NCI-H1105 (cell line): ENCODE data around the gene LEPR.
A peak's percentile ranks its signal among the peaks of the same experiment; 100 is the strongest.
"Not testable (repeated sequence)": the region's sequence is repeated elsewhere in the genome, so short reads cannot be mapped to it uniquely, and the experiment has no call there.

Source experiments
- DNase-seq: peaks from one replicate; lab custom pipeline; 2025; lab: John Stamatoyannopoulos, UW

The LEPR gene

GRCh38 chr1:65420590-65421350, at the start of gene LEPR, which contains the start of gene LEPROT:
Gene LEPR (plus strand): TSS chr1:65420668. CDS start chr1:65565566, 144,898 bp downstream.
Gene LEPROT (plus strand): TSS chr1:65420668. CDS start chr1:65420725, 57 bp downstream.
- DNase-seq: peak; percentile 62

GRCh38 chr1:65371544-65371943, 48.9 kb upstream of the LEPR start:
- peak; percentile 34 for DNase-seq

GRCh38 chr1:65372557-65372956, 47.9 kb upstream of the LEPR start:
- no peak for DNase-seq

- DNase-seq: no peak
These were observed 42.8 kb upstream of the LEPR start for GRCh38 chr1:65377496-65378246.

- no peak for DNase-seq
These were observed 42.1 kb upstream of the LEPR start for GRCh38 chr1:65378247-65378946.

- DNase-seq: not testable (repeated sequence)
These were observed 36.0 kb upstream of the LEPR start for GRCh38 chr1:65384426-65384825.

- no peak for DNase-seq
These were observed 34.0 kb upstream of the LEPR start for GRCh38 chr1:65386439-65386838.

- DNase-seq: no peak
These were observed 32.6 kb upstream of the LEPR start for GRCh38 chr1:65387821-65388220.

- no peak for DNase-seq
These were observed 31.4 kb upstream of the LEPR start for GRCh38 chr1:65388908-65389695.

- DNase-seq: no peak
These were observed 28.0 kb upstream of the LEPR start for GRCh38 chr1:65392497-65392896.

- no peak for DNase-seq
These were observed 27.1 kb upstream of the LEPR start for GRCh38 chr1:65393347-65393746.

- no peak for DNase-seq
These were observed 26.5 kb upstream of the LEPR start for GRCh38 chr1:65393928-65394327.

- no peak for DNase-seq
These were observed 24.4 kb upstream of the LEPR start for GRCh38 chr1:65395887-65396612.

- DNase-seq: no peak
These were observed 22.4 kb upstream of the LEPR start for GRCh38 chr1:65398083-65398482.

GRCh38 chr1:65399003-65399402, 21.5 kb upstream of the LEPR start:
- DNase-seq: no peak

- DNase-seq: no peak
These were observed 18.9 kb upstream of the LEPR start for GRCh38 chr1:65401612-65402011.

GRCh38 chr1:65404941-65405340, 15.5 kb upstream of the LEPR start:
- no peak for DNase-seq

GRCh38 chr1:65407877-65408276, 12.6 kb upstream of the LEPR start:
- no peak for DNase-seq

GRCh38 chr1:65409314-65409713, 11.2 kb upstream of the LEPR start:
- DNase-seq: no peak

- DNase-seq: no peak
These were observed 10.6 kb upstream of the LEPR start for GRCh38 chr1:65409816-65410326.
